Stimulated activated CD4-positive, alpha-beta T cell treated with anti-CD3 and anti-CD28 coated beads, Interleukin-15, amount 100 ng/mL, for 24 hours (primary cell): Measurements from ENCODE around the gene CFDP1.

Source experiments
- DNase-seq: peaks from one replicate; pipeline ENCODE4 v3.0.0-alpha.2; 2020

CFDP1 gene

DNA sequence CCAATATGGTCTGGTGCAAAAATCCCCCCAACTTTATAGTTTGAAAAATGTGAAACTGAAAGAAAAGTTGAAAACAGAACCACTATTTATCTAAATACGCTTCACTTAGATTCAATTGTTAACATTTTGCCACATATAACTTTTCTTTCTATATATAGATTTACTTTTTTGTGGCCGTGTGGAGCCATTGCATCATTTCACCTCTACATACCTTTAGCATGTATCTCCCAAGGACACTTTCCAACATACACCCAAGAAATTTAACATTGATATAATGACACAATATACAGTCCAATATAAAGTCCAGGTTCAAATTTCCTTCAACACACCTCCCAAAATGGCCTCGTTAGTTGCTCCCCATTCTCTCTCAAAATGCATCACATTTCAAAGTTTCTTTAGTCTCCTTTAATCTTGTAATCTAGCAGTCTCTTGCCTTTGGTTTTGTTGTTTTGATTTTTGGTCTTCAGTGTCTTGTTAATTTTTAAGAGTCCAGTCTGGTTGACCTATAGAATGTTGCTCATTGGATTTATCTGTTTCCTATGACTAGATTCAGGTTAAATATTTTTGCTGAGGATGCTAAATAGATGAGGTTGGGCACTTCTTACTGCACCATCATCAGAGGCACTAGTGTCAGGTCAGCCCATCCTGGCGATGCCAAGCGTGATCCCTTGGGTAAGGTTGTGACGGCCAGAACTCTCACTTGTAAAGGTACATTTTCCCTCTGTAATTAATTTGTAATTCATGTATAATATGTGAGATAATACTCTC, 117.6 kb downstream of the CFDP1 start:
- no peak for DNase-seq

DNA sequence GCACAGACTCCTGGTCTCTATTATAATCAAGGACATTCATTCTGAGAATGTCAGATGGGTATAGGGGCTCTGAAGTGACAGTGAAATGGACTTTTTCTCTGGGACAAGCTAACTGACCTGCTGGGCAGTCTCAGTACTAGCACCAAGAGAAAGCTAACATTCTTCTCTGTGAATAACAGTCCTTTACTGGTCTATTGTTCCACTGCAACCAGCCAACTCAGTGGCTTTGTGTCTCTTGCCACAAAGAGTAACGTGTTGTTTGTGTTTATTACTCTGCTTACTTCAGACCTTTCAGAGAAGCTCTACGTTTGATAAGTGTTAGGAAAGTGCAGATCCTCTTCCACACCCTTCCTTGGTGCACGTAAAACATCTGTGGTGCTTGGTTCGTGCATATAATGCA, 120.4 kb downstream of the CFDP1 start:
- no peak for DNase-seq

DNA sequence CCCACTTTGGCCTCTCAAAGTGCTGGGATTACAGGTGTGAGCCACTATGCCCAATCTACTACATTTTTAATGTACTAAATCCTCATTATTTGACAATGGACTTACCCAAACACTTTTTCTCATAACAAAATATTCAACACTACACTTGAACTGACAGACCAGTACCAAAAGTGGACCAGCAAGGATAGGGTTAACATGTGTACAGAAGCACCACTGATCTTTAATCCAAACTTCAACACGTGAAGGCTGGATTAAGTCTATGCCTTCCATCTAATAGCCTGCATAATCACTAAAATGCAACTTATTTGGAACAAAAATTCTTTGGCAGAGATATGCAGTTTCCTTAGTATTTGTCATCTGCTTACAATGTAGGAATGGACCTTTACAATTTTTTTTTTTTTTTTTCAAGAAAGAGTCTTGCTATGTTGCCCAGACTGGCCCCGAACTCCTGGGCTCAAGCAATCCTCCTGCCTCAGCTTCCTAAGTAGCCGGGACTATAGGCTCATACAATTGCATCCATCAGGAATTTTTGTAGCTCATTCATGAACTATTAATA, 121.8 kb downstream of the CFDP1 start:
- DNase-seq: no peak

DNA sequence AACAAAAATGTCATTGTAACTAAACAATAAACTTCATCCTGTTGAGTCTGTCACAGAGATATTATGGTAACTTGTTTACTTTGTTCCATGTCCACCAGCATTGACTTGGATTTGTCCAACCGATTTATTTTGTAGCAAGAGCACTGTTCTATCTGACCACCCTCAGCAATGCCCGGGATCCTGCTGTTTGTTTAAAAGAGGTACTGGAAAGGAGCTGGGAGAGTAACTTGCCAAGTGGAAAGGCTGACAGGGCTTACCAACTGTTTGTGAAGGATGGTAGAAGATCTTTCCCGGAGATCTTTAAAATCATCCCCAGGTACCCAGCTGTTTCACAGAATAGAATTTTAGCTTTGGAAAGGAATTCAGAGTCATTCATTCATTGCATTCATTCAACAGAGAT, 122.8 kb downstream of the CFDP1 start:
- DNase-seq: no peak

DNA sequence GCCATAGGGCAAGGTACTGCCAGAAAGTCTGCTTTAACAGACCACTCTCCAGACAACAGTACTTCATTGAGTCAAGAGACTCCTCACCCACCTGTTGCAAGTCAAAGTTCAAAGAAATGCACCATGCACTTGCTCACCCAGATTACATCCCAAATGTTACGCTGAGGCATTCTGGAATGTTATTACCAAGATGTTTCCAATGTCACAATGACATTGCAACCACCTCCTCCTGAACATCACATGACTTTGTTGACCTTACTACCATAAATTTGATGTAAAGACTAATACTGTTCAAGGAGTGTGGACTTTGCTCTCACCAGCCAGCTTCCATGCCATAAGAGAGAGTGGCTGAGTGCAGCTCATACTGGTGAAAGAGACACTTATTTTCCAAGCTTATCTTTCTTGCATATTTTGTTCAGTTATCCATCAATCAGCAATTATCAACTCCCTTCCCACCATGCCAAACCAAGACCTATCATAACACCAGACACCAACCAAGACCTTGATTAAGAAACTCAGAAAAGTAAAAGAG, 123.3 kb downstream of the CFDP1 start:
- DNase-seq: no peak

DNA sequence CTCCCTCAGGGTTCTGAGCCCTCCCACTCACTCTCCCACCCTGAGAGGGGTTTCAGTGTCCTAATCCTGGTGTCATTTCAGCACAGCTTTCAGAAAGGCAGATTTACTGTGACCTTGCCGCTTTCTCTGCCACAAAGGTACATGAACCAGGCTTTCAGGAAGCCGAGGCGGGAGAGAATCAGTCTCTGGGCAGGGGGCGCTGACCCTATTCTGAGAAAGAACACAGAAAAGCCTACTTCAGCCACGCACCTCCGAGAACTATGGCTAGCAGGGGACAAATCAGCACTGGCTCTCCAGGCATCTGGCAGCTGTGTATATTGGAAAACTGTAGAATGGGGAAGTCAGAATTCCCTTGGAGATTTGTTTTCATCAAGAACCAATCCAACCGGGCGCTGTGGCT, 124.1 kb downstream of the CFDP1 start:
- no peak for DNase-seq

DNA sequence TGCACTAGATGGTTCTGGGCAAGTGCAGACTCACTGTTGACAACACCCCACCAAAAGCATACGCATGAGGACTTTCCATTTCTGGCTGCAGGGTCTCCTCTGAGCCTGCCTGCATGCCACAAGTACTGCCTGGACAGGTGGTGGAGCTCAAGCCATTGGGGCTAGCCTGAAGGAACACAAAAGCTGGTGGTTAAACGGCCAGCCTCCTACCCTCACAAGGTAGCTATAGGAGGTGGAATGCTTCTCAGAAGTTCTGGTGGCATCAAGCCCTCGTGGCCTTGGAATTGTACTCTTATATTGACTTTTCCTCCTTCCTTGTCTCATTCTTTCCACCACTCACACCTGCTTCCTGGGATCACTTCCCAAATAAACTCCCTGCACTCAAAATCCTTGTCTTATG, 125.3 kb downstream of the CFDP1 start:
- DNase-seq: no peak

DNA sequence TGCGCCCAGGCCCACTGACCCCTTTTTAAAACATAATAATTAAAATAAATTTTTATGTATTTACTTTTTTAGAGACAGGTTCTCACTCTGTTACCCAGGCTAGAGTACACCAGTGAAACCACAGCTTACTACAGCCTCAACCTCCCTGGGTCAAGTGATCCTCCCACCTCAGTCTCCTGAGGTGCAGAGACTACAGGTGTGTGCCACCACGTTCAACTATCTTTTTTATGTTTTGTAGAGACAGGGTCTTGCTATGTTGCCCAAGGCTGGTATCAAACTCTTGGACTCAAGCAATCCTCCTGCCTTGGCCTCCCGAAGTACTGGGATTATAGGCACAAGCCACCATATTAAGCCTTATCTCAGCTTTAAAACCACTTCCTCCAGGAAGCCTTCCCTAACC, 125.8 kb downstream of the CFDP1 start:
- DNase-seq: no peak

DNA sequence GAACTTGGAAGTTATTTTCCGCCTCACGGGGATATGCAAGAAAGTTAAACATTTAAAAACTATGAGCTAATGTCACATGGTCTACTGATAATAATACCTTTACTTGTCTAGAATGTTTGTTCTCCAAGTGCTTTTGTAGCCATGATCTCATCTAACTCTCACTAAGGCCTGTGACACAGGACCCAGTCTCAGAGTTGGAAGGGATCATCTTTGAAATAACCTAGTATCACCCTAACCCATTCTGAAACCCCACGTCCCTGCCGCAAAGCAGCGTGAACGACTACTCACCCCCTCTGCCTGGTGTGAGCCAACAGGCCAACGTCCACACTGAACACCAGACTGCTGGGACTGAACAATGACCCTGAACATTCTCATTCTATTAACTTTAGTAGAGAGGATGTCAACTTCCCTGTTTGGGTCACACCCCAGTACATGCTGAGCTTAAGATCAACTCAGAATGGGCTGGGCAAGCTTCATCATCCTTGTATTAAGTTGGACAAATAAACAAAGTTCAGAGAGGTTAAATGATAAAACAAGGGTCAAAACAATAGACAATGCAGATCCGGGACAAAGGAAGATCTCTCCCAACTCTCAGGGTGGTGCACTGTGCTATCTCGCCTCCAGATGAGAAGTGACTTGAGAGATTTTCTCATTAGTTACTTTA, 127.1 kb downstream of the CFDP1 start:
- DNase-seq: no peak

DNA sequence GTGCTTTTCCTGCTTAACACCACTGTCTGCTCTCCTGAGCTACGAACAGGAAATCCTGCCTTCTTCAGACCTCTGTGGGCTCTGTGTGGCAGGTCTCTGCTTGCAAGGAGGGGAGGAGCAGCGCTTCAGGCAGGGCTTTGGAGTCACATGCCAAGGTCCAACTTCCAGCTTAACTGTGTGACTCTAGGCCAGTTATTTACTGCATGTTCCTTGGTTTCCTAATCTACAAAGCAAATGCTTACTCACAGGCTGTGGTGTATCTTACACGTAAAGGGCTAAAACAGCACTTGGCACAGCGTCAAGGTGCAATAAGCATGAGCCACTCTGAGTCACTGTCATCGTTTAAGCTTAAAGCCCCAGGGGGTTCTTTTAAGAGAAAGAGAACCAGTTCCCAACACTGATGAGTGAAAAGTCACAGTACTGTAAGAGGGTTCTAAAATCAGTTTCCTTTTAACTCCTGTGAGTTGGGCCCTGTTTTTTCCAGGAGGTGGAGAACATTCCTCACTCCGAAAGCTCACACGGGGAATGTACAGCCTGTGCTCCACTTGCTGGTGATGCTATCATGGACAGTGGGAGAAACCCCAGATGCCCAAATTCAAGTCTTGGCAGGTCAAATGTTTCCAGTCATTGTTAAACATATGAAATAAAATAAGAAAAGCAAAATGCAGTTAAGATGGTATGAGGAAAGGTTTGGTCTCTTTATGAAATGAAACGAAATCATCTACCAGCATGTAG, 127.8 kb downstream of the CFDP1 start:
- DNase-seq: peak; percentile 73

DNA sequence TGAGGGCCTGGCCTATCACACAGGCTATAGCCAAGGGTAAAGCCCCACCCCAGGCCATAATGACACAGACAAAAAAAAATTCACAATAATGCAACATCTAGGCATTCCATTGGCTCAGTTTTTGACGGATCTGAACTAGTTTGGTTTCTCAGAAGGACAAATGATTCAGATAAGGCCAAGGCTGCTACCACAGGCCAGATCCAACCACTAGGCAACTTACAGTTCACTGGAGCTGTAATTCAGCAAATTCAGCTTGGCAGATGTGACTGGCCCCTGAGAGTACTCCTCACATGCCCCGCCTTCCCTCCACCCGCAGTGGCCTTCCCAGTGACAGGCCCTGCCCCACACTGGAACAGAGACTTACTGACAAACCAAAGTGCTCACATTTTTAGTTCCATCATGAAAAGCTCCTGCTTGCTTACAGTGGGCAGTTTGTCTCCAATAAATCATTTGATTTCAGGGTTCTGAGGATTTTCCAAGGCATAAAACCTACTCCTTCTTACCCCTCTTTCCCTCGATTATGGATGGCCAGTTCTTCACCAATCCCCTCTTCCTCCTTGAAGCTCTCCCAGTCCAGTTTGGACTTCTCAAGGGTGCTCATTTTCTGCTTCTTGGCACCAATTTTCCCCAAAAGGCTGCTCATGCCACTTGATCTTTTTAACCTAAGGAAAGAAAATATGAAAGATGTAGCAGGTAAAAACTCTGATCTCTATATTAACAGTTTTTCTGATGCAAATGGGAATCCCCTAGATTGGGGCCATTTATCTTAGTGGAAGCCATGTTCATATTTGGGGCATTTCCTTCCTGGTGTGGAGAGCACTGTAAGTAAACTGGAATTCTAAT, 128.6 kb downstream of the CFDP1 start:
- DNase-seq: peak; percentile 14

DNA sequence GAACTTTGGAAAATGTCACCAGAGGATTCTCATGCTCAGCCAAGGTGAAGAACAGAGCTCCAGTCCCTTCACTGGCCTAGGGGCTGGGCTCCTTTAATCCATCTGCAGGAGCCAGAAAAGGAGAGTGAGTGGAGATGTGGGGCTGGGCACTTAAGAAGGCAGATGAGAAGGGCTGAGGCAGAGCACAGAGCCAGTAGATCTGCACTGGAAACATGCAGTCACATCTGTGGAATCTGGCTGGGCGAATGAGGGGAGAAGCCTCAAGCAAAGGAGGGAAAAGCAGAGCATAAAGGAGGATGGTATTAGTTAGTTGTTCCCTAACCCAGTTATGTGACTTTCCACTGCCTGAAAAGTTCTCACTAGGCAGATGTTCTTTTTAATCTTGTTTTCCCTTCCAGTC, 131.5 kb downstream of the CFDP1 start:
- no peak for DNase-seq

DNA sequence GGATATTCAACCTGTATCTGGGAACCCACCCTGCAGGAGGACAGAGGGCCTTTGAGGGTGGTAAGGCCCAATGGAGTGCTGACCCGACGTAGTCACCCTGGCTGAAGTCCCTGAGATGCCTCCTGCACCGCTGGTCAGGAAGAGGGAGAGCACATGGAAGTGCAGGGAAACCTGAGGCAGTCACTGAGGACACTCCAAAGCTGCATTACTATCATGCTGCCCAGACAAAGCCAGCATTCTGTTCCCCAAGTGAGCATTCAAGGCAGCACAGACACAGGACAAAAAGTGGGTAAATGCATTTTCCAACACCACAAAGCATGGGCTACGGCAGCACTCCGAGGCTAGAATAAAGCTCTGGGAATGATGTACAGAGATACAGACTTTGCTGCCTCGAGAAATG, 135.0 kb downstream of the CFDP1 start:
- no peak for DNase-seq

DNA sequence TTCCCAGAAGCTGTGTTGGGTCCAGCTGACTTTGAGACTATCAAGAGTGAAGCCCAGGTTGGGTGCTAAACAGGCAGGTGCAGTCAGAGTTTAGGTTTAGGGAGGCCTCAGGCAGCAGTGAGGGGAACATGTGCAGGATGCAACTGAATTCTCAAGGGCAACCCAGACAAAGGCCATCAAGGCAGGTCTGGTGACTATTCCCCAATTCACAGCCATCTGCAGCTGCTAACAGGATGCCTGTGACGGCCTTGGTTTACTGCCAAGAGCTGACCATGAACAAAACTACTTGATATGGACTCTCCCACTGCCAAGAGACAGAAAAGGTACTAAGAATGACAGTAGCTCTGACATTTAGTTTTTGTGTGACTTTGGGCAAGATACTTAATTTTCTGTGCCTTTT, 136.7 kb downstream of the CFDP1 start:
- no peak for DNase-seq

DNA sequence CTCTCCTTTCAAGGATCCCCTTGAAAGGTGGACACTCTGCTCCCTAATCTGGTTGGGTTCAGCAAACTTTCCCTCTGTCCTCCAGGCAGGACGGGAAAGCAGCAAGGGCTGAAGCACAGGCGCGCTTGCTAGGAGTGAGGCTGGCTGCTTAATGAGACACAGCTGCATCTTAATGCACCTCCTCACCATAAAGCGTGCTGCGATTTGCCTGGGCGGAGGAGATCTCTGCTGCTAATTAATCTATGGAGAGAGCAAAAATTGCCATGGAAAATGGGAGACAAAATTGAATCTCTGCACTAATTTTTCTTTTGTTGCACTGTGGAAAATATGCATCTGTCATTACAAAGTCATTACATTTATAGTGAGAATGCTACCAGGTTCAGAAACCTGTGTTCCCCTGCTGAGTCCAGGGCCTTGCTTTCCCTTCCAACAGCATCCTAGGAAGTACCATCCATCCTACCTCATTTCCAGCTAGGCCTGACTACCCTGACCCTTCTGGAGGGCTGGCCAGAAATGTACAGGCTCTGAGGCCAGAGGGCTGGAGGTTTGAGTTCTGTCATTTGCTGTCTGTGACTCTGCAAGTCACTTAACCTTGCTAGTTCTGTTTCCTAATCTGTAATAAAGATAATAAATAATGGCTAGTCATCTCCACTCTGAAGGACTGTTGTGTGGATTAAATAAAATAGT, 138.4 kb downstream of the CFDP1 start:
- no peak for DNase-seq

DNA sequence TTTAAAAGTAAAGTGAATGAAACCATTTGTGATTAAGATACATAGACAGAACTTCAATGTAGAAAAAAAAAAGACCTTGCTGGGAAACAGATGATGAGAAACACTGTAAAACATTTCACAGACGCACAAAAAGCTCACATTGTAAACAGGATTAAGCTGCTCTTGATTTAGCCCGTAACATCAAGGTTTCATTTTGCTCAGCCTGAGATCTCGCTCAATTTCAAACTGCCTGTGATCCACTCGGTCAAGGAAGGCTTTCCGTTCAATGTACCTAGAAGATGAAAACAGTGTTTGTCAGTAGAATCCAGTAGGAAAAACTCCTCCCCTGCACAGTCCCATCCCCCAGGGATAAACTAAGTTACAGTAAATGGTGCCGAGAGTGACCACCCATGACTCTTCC, 139.5 kb downstream of the CFDP1 start:
- DNase-seq: no peak

DNA sequence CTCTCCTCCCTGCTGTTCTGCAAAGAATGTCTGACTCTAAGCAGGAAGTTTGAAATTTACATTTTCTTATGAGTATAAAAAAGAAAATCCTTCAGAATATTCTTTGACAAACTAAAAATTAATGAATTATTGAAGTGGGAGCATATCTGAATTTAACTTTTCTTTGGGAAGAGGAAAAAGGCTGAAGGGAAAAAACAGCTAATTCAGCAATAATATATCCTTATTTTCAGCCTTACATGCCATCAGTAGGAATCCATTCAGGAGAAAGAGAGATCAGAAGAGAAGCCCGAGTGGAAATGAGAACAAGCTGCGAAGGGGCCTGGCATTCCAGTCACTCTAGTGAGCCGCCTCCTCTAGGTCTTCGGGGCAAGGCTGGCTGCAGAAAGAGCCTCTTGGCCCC, 140.1 kb downstream of the CFDP1 start:
- no peak for DNase-seq

DNA sequence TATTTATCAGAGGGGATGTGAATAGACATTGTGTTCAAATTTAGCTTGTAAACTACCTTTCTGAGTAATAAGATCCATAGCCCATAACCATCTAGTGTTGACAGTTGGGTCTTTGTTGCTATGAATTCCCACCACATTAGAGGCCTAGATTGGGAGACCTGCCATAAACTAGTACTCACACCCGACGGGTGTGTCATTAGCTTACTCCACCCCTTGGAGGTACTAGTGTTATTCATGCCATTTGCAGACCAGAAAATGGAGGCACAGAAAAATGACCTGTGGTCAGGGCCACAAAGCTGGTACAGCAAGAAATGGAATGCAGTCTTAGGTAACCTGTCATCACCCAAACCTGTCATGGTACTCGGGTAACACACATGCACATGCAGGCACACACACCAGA, 140.6 kb downstream of the CFDP1 start:
- no peak for DNase-seq

DNA sequence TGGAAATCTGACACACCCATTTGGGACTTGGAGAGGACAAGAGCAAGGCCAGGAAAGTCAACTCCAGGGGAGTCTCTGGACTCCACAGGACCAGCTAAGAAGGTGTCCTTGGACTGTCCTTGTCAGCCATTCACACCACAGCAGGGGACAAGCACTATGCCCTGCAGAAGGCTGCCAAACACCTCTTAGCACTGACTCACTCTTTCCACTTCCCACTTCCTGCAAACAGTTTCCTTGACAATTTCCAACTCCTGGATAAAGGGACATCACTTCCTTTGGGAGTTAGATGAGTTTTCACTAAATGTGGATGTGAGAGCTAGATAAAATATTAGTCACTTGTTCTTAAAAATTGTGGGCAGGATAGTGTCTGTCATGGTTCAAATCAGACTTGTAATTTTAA, 144.1 kb downstream of the CFDP1 start:
- DNase-seq: no peak

DNA sequence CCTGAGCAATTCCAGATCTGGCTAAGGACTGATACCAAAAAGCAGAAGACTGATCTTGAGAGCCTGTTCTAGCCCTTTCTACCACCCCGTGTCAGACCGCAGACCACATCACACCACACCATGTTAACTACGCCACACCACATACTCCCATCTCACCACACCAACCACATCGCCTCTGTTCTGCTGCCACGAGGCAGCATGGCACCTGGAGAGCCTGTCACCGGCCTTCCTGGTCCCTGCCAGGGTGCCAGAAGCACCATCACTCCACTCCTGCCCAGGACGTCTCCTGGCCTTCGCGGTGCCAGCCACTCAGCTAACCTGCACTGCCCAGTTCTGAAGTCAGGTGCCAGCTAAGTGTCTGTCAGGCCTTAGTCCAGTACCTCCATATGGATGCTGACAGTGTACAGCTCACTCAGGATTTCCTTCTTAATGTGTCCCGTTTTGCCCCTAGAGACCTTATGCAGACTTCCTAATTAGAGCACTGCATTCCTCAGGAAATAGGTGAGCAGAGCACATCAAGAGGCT, 144.6 kb downstream of the CFDP1 start:
- peak; percentile 78 for DNase-seq

DNA sequence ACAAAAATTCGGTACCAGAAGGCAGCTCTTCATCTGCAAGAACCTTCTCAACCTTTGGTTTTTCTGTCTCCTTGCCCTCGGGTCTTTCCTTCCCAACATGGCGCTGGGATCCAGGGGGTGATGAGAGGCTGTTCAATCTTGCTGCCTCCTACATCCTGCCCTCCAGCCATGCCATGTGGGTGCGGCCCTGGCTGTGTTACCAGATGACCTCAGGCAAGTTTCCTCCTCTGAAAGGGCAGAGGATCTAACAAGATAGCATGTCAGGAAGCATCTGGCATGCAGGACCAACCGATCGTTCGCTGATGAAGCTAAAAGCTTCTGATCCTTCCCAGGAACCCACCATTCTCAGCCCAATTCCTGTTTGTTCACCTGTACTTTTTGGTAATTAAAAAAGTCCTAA, 145.1 kb downstream of the CFDP1 start:
- DNase-seq: no peak

DNA sequence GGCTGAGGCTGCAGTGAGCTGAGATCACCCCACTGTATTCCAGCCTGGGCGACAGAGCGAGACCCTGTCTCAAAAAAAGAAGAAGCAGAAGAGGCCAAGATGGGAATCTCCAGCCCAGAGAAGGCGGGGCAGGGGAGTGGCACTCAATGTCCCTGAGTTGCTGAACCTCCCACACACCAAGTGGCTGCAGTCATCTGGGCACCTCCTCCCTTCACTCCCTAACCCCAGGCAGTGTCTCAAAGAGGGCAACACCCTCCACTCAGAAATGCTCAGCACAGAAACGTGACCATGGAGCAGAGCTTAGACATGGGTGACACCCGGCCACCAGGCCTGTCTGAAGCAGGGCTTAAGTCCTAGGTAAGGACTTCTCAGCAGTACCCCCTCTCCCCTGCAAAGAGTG, 145.6 kb downstream of the CFDP1 start:
- no peak for DNase-seq
